Measurements from ENCODE around the gene S1PR3. TPM values are rescaled to one million over a fixed set of nuclear protein-coding genes. Genes with fewer than 3 reads are reported as not detected.

The S1PR3 gene
- total RNA-seq, 2 experiments from 2014 or later, result 0.47 TPM; not detected in 1

DNA sequence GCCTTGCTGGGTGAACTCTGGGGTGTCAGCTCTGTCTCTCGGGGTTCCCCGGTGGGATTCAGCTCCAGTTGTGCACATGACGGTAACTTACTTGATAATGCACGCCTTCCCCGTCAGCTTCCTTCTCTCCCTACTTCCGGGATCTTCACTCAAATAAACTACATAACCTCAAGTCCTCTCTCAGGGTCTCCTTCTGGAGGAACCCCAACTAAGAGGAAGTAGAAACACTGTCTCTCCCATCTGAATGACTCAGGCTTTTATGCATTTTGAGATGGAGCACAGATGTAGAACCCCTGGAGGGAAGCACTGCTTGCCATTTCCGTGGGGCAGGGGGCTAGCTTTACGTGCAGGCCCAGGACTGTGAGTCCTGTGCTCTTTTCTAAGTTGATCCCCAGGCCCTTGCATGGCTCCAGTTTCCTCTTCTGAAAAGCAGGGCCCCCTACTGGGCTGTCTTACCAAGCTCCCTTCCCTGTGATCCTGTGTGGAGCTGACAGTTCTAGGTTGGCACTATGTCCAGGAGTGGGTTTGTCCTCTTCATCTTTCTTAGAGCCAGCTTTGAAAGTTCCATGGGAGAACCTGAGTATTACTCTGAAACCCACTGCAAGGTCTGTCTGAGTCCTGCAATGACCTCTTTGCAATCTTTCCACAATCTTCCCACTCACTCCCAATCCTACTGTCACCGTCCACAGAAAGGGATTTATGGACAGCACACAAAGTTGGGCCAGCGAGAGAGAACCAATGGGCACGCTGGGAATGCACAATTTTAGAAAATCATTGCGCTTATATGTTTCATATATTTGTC is 17.7 kb downstream of the S1PR3 start:
- no peaks in the 10 kb centered on the region for H3K9me2 ChIP-seq (ENCODE audit: insufficient read depth, low read length)
- peaks cover 8% of the 10 kb centered on the region for H3K4me1 ChIP-seq (ENCODE audit: insufficient read depth, low read length, poor library complexity, severe bottlenecking)
- H3K4me2 ChIP-seq (ENCODE audit: low read length), result no peak overlapping the region
- ChIA-PET CTCF (ENCODE audit: unreplicated experiment) (no interaction called here), POLR2A (no interaction called here)
- intact Hi-C loops (cut with micrococcal nuclease; ENCODE audit: unreplicated experiment), result no loop called here
- no peaks in the 10 kb centered on the region for H3K36me3 ChIP-seq (ENCODE audit: insufficient read depth, low read length)
- no peak overlapping the region for H3K27ac ChIP-seq (ENCODE audit: low read depth, low read length, poor library complexity, severe bottlenecking)
- peak; percentile 8 for DNase-seq (ENCODE audit: low spot score)
- no peaks in the 10 kb centered on the region for H4K20me1 ChIP-seq (ENCODE audit: insufficient read depth, low read length)
- H3K9me3 ChIP-seq (ENCODE audit: low read length), result no peaks in the 10 kb centered on the region
- TF ChIP-seq, protein P1, sequence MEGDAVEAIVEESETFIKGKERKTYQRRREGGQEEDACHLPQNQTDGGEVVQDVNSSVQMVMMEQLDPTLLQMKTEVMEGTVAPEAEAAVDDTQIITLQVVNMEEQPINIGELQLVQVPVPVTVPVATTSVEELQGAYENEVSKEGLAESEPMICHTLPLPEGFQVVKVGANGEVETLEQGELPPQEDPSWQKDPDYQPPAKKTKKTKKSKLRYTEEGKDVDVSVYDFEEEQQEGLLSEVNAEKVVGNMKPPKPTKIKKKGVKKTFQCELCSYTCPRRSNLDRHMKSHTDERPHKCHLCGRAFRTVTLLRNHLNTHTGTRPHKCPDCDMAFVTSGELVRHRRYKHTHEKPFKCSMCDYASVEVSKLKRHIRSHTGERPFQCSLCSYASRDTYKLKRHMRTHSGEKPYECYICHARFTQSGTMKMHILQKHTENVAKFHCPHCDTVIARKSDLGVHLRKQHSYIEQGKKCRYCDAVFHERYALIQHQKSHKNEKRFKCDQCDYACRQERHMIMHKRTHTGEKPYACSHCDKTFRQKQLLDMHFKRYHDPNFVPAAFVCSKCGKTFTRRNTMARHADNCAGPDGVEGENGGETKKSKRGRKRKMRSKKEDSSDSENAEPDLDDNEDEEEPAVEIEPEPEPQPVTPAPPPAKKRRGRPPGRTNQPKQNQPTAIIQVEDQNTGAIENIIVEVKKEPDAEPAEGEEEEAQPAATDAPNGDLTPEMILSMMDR (conservative IDR thresholded peaks at IDR 0.05; ENCODE audit: low read length), result peak; percentile 53; the same call in 1 of the 2 replicates
- TF ChIP-seq EZH2phosphoT487 (IDR thresholded peaks at IDR 0.05; ENCODE audit: borderline replicate concordance, low read depth, low read length), result no peak
- H3K79me2 ChIP-seq (ENCODE audit: insufficient read depth, low read depth, low read length), result no peaks in the 10 kb centered on the region
- no peak overlapping the region for H3K4me3 ChIP-seq (ENCODE audit: low read depth, low read length, poor library complexity, severe bottlenecking)
- no TSS peak for BruUV-seq (replicated peaks)
- peak overlapping the region; percentile 83 for H2AFZ ChIP-seq (ENCODE audit: low read length)

DNA sequence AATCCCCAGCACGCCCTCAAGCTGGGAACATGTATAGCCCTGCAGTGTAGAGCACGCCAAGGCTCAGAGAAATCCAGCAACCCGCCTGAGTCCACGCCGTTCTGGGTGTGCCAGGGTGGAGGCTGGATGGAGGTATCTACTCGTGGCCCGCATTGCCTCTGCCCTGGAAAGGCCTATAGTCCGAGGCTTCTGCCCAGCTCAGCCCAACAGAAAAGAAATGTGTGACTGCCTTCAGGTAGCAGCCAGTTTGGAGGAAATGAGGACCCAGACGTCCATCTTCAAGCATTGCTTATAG is 18.2 kb downstream of the S1PR3 start:
- H3K4me3 ChIP-seq (ENCODE audit: low read depth, low read length, poor library complexity, severe bottlenecking), result no peak overlapping the region
- intact Hi-C loops (cut with micrococcal nuclease; ENCODE audit: unreplicated experiment), result no loop called here
- no peak overlapping the region for H3K4me2 ChIP-seq (ENCODE audit: low read length)
- H2AFZ ChIP-seq (ENCODE audit: low read length), result no peak overlapping the region
- H3K79me2 ChIP-seq (ENCODE audit: insufficient read depth, low read depth, low read length), result no peaks in the 10 kb centered on the region
- H3K9me2 ChIP-seq (ENCODE audit: insufficient read depth, low read length), result no peaks in the 10 kb centered on the region
- H3K9me3 ChIP-seq (ENCODE audit: low read length), result no peaks in the 10 kb centered on the region
- DNase-seq (ENCODE audit: low spot score), result no peak
- no TSS peak for BruUV-seq (replicated peaks)
- TF ChIP-seq EZH2phosphoT487 (IDR thresholded peaks at IDR 0.05; ENCODE audit: borderline replicate concordance, low read depth, low read length), result no peak
- TF ChIP-seq, protein P1 (conservative IDR thresholded peaks at IDR 0.05; ENCODE audit: low read length), result no peak
- ChIA-PET POLR2A (no interaction called here), CTCF (ENCODE audit: unreplicated experiment) (no interaction called here)
- H3K27ac ChIP-seq (ENCODE audit: low read depth, low read length, poor library complexity, severe bottlenecking), result no peak overlapping the region
- peaks cover 8% of the 10 kb centered on the region for H3K4me1 ChIP-seq (ENCODE audit: insufficient read depth, low read length, poor library complexity, severe bottlenecking)
- no peaks in the 10 kb centered on the region for H4K20me1 ChIP-seq (ENCODE audit: insufficient read depth, low read length)
- no peaks in the 10 kb centered on the region for H3K36me3 ChIP-seq (ENCODE audit: insufficient read depth, low read length)

DNA sequence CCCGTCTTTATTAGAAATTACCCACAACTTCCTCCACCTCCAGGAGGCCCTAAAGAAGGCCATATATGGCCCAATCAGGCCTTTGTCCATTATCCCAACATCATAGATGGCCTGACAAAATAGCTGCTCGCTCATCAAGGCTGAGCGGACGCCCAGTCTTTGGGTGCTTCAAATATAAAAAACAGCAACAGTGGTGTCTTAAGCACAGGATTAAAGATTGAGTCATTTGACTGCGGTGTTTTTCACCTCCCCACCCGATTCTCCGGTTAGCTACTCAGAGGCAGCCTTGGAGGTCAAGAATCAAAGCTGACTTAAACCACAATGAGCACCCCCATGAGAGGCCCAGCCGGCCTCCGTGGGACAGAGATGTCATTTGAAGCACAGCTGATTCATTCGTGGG is 18.8 kb downstream of the S1PR3 start:
- DNase-seq (ENCODE audit: low spot score), result no peak
- no peaks in the 10 kb centered on the region for H3K36me3 ChIP-seq (ENCODE audit: insufficient read depth, low read length)
- H3K9me2 ChIP-seq (ENCODE audit: insufficient read depth, low read length), result no peaks in the 10 kb centered on the region
- H4K20me1 ChIP-seq (ENCODE audit: insufficient read depth, low read length), result no peaks in the 10 kb centered on the region
- no peak overlapping the region for H3K4me3 ChIP-seq (ENCODE audit: low read depth, low read length, poor library complexity, severe bottlenecking)
- no peak overlapping the region for H2AFZ ChIP-seq (ENCODE audit: low read length)
- POLR2A ChIA-PET, result no interaction called here
- CTCF ChIA-PET (ENCODE audit: unreplicated experiment), result no interaction called here
- no peak overlapping the region for H3K27ac ChIP-seq (ENCODE audit: low read depth, low read length, poor library complexity, severe bottlenecking)
- H3K4me1 ChIP-seq (ENCODE audit: insufficient read depth, low read length, poor library complexity, severe bottlenecking), result peaks cover 8% of the 10 kb centered on the region
- H3K79me2 ChIP-seq (ENCODE audit: insufficient read depth, low read depth, low read length), result no peaks in the 10 kb centered on the region
- no TSS peak for BruUV-seq (replicated peaks)
- intact Hi-C loops (cut with micrococcal nuclease; ENCODE audit: unreplicated experiment), result no loop called here
- no peak overlapping the region for H3K4me2 ChIP-seq (ENCODE audit: low read length)
- TF ChIP-seq, protein P1 (conservative IDR thresholded peaks at IDR 0.05; ENCODE audit: low read length), result no peak
- no peak for TF ChIP-seq EZH2phosphoT487 (IDR thresholded peaks at IDR 0.05; ENCODE audit: borderline replicate concordance, low read depth, low read length)
- no peaks in the 10 kb centered on the region for H3K9me3 ChIP-seq (ENCODE audit: low read length)

Measured in OCI-LY7 (cell line).